IPS-NIHi7 (cell line): ENCODE measurements around the gene MCF2L.

Source experiments
- DNase-seq: peaks from one replicate; pipeline ENCODE4 v3.0.0; 2012; ENCODE audit warnings: mixed read lengths; ENCODE audit errors: extremely low spot score

The MCF2L gene

GRCh38 chr13:112965573-112966115, 3.4 kb upstream of the MCF2L start:
- no peak for DNase-seq

- no peak for DNase-seq
These were observed 2.2 kb upstream of the MCF2L start for GRCh38 chr13:112966776-112967175.

- DNase-seq = no peak
These were observed 1.2 kb upstream of the MCF2L start for GRCh38 chr13:112967686-112968379.

GRCh38 chr13:112968380-112968909, 569 bp upstream of the MCF2L start:
- peak; percentile 65 for DNase-seq

GRCh38 chr13:112969692-112970338, 801 bp downstream of the MCF2L start:
- DNase-seq = no peak

- no peak for DNase-seq
These were observed 1.7 kb downstream of the MCF2L start for GRCh38 chr13:112970552-112971287.

- no peak for DNase-seq
These were observed 2.3 kb downstream of the MCF2L start for GRCh38 chr13:112971288-112971643.

- no peak for DNase-seq
These were observed 3.2 kb downstream of the MCF2L start for GRCh38 chr13:112972258-112972657.

GRCh38 chr13:112972867-112973576, 4.0 kb downstream of the MCF2L start:
- DNase-seq = no peak

GRCh38 chr13:112973577-112973951, 4.5 kb downstream of the MCF2L start:
- DNase-seq = no peak

GRCh38 chr13:112974125-112974524, 5.1 kb downstream of the MCF2L start:
- no peak for DNase-seq

- DNase-seq = no peak
These were observed 5.7 kb downstream of the MCF2L start for GRCh38 chr13:112974671-112975070.

GRCh38 chr13:112975401-112975939, 6.5 kb downstream of the MCF2L start:
- no peak for DNase-seq

- DNase-seq = no peak
These were observed 7.5 kb downstream of the MCF2L start for GRCh38 chr13:112976526-112976925.

- no peak for DNase-seq
These were observed 8.1 kb downstream of the MCF2L start for GRCh38 chr13:112977091-112977490.

GRCh38 chr13:112977525-112977924, 8.5 kb downstream of the MCF2L start:
- DNase-seq = no peak

GRCh38 chr13:112978561-112979405, 9.8 kb downstream of the MCF2L start:
- DNase-seq = no peak

- no peak for DNase-seq
These were observed 10.4 kb downstream of the MCF2L start for GRCh38 chr13:112979406-112979902.

GRCh38 chr13:112980434-112980833, 11.4 kb downstream of the MCF2L start:
- no peak for DNase-seq

- no peak for DNase-seq
These were observed 12.4 kb downstream of the MCF2L start for GRCh38 chr13:112981451-112981850.
